ENCODE results near the gene COQ10B.
A peak's percentile ranks its signal among the peaks of the same experiment; 100 is the strongest.

Gene COQ10B

DNA sequence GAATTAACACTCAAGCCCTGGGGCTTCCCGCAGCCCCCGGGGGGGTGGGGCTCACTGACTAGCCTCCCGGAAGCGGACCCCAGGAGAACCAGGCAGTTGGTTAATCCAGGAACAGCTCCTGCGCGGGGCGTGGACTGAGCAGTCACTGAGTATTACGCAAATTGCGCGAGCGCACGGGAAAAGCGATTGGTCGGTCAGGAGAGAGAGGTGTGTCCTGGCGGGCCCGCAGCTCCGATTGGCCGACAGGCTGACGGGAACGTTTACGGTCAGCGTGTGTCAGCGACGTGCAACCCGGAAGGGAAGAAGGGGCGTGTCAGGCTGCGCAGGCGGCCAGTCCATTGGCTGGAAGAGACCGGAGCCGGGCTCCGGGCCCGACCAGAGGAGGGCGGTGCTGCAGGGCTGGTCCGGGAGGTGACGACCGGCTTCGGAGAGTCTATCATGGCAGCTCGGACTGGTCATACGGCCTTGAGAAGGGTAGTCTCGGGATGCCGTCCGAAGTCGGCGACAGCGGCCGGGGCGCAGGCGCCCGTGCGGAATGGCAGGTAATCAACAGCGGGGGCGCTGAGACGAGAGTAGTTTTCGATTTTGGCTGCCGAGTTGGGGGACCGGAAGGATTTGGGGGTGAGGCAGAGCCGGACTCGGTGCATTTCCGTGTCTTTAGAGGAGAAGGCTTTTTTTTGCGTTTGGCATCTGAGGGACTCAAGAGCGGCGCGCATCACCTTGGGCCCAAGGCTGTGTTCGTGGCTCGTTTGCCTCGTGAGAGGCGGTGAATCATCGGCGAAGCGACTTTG lies at the start of gene COQ10B:
COQ10B (plus strand) TSS at position 430 of the 791 bp plus-strand sequence; CDS start at position 439, 9 bp downstream.
- H3K79me2 ChIP-seq = peaks cover 33% of the 10 kb centered on the region
- no peaks in the 10 kb centered on the region for H3K9me3 ChIP-seq (ENCODE audit: control insufficient read depth, low read length)
- peaks cover 13% of the 10 kb centered on the region for H3K4me1 ChIP-seq
- H3K4me3 ChIP-seq (ENCODE audit: low read depth, low read length) = peak within 1 kb of the TSS; percentile 100
- H3K4me2 ChIP-seq (ENCODE audit: low read length) = peak within 1 kb of the TSS; percentile 96
- peak; percentile 45 for TF ChIP-seq CTCF (IDR thresholded peaks at IDR 0.05)
- no peaks in the 10 kb centered on the region for H3K27me3 ChIP-seq (ENCODE audit: control insufficient read depth, insufficient read depth, low read length)
- H3K27ac ChIP-seq = peak within 1 kb of the TSS; percentile 97
- peak within 1 kb of the TSS; percentile 93 for H2AFZ ChIP-seq
- H3K36me3 ChIP-seq (ENCODE audit: control insufficient read depth, insufficient read depth, low read length) = no peaks in the 10 kb centered on the region
- H3K9ac ChIP-seq = peak within 1 kb of the TSS; percentile 68

DNA sequence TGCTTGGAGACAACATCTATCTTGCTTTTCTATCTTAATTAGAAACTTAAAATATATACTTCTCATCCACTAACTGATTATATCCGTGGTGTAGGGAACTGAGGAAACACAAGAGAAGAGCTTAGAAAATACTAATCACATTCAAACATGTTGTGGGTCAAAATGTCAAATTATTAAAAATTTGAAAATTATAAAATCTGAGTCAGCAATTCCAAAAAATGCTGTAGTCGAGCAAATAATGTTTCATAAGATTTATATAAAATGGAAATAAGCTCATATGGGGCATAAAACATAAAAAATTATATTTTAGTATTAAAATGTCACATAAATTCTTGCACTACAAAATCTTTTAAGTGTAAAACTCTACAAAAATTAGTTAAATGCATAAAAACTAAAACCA lies 47.8 kb upstream of the COQ10B start:
- H3K79me2 ChIP-seq = no peaks in the 10 kb centered on the region
- H3K9me3 ChIP-seq (ENCODE audit: control insufficient read depth, low read length) = no peaks in the 10 kb centered on the region
- H3K27me3 ChIP-seq (ENCODE audit: control insufficient read depth, insufficient read depth, low read length) = no peaks in the 10 kb centered on the region
- H3K4me3 ChIP-seq (ENCODE audit: low read depth, low read length) = no peak overlapping the region
- no peak for TF ChIP-seq CTCF (IDR thresholded peaks at IDR 0.05)
- H3K4me2 ChIP-seq (ENCODE audit: low read length) = no peak overlapping the region
- H2AFZ ChIP-seq = no peak overlapping the region
- no peak overlapping the region for H3K27ac ChIP-seq
- H3K36me3 ChIP-seq (ENCODE audit: control insufficient read depth, insufficient read depth, low read length) = peaks cover 3% of the 10 kb centered on the region
- no peak overlapping the region for H3K9ac ChIP-seq
- H3K4me1 ChIP-seq = no peaks in the 10 kb centered on the region

DNA sequence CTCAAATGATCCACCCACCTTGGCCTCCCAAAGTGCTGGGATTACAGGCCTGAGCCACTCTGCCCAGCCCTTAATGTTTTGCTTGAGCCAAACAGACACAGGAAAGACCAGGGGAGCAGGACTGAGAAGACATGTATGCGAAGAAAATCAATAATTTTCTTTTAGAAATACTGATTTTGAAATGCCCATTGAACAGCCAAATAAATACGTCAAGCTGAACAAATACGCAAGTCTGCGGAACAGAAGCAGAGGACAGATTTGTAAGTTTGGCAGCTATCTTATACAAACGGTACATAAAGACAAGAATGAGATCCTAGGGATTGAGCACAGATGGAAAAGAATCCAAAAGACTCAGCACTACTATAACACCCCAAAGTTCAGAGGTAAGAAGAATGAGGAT lies 39.3 kb upstream of the COQ10B start:
- Histone ChIP-seq H3K27me3 (ENCODE audit: control insufficient read depth, insufficient read depth, low read length) (no peaks in the 10 kb centered on the region), H2AFZ (no peak overlapping the region), H3K4me3 (ENCODE audit: low read depth, low read length) (no peak overlapping the region), H3K9me3 (ENCODE audit: control insufficient read depth, low read length) (no peaks in the 10 kb centered on the region), H3K4me1 (no peaks in the 10 kb centered on the region), H3K36me3 (ENCODE audit: control insufficient read depth, insufficient read depth, low read length) (no peaks in the 10 kb centered on the region), H3K9ac (no peak overlapping the region), H3K79me2 (peaks cover 33% of the 10 kb centered on the region), H3K27ac (no peak overlapping the region), H3K4me2 (ENCODE audit: low read length) (no peak overlapping the region)
- no peak for TF ChIP-seq CTCF (IDR thresholded peaks at IDR 0.05)

- H3K79me2 ChIP-seq = peaks cover 33% of the 10 kb centered on the region
- no peaks in the 10 kb centered on the region for H3K27me3 ChIP-seq (ENCODE audit: control insufficient read depth, insufficient read depth, low read length)
- H3K4me3 ChIP-seq (ENCODE audit: low read depth, low read length) = no peak overlapping the region
- H3K4me2 ChIP-seq (ENCODE audit: low read length) = no peak overlapping the region
- no peak overlapping the region for H3K27ac ChIP-seq
- no peaks in the 10 kb centered on the region for H3K9me3 ChIP-seq (ENCODE audit: control insufficient read depth, low read length)
- no peak overlapping the region for H2AFZ ChIP-seq
- H3K4me1 ChIP-seq = no peaks in the 10 kb centered on the region
- TF ChIP-seq CTCF (IDR thresholded peaks at IDR 0.05) = no peak
- no peaks in the 10 kb centered on the region for H3K36me3 ChIP-seq (ENCODE audit: control insufficient read depth, insufficient read depth, low read length)
- no peak overlapping the region for H3K9ac ChIP-seq
Measured at GRCh38 chr2:197414515-197414914, 38.8 kb upstream of the COQ10B start.

- no peaks in the 10 kb centered on the region for H3K36me3 ChIP-seq (ENCODE audit: control insufficient read depth, insufficient read depth, low read length)
- no peak overlapping the region for H3K4me3 ChIP-seq (ENCODE audit: low read depth, low read length)
- H3K27me3 ChIP-seq (ENCODE audit: control insufficient read depth, insufficient read depth, low read length) = no peaks in the 10 kb centered on the region
- TF ChIP-seq CTCF (IDR thresholded peaks at IDR 0.05) = no peak
- no peaks in the 10 kb centered on the region for H3K9me3 ChIP-seq (ENCODE audit: control insufficient read depth, low read length)
- no peak overlapping the region for H3K27ac ChIP-seq
- H3K79me2 ChIP-seq = peaks cover 32% of the 10 kb centered on the region
- H3K4me2 ChIP-seq (ENCODE audit: low read length) = no peak overlapping the region
- no peaks in the 10 kb centered on the region for H3K4me1 ChIP-seq
- no peak overlapping the region for H3K9ac ChIP-seq
- no peak overlapping the region for H2AFZ ChIP-seq
Measured at GRCh38 chr2:197416268-197416667, 37.1 kb upstream of the COQ10B start.

Data from parathyroid adenoma (tissue), 2 donors.